HepG2 (cell line): ENCODE data around the gene ARHGAP12. TPM values are rescaled to one million over a fixed set of nuclear protein-coding genes. Genes with fewer than 3 reads are reported as not detected.
A peak's percentile ranks its signal among the peaks of the same experiment; 100 is the strongest.

Source experiments
- ATAC-seq: fragments of 200-7000 bp; cut with Tn5 transposase; 3 replicates; pipeline ENCODE4 v1.9.1; 2020; ENCODE audit warnings: mild to moderate bottlenecking, moderate library complexity
- BruUV-seq: library from RNA; stranded (reverse); fragments of 400-500 nt; replicated peaks from 2 replicates; lab custom pipeline; 2021; lab: Mats Ljungman, UMichigan
- CTCF ChIA-PET: fragments of 300-600 bp; formaldehyde crosslinking; extraction: SDS; loops from one replicate; lab custom pipeline; 2021; ENCODE audit warnings: low total read pairs, inconsistent platforms, low intra/inter-chr PET ratio; lab: Yijun Ruan, JAX
- POLR2A ChIA-PET: fragments of 350-600 bp; sonication (Branson Sonifier 250); formaldehyde crosslinking; loops from one replicate; lab custom pipeline; 2020; ENCODE audit warnings: antibody characterized with exemption, inconsistent platforms; lab: Yijun Ruan, JAX
- DNase-seq: peaks from one replicate; pipeline ENCODE4 v3.0.0-alpha.2; 2015; ENCODE audit warnings: low spot score
- FAIRE-seq: peaks from 3 replicates; lab custom pipeline; 2011; peaks lifted over from hg19 to GRCh38; lab: Jason Lieb, UNC
- H2AFZ ChIP-seq: one replicate; pipeline ENCODE4 v1.6.1; 2011; ENCODE audit warnings: low read length, inconsistent platforms
- H3K27ac ChIP-seq: fragments of 300-600 bp; 3 replicates; pipeline ENCODE4 v1.8.0; 2011; ENCODE audit warnings: mixed run types, mild to moderate bottlenecking, mixed read lengths, low read length, inconsistent platforms; ENCODE audit not compliant: insufficient read depth; ENCODE audit errors: extremely low read length
- H3K27me3 ChIP-seq, 2 experiments: fragments of 200-600 bp in 1 of 2; 2 replicates in 1 of 2; 3 replicates in 1 of 2; pipeline versions ENCODE4 v1.6.0 to v1.8.0; 2011; ENCODE audit warnings: low read length in 2 of 2, mild to moderate bottlenecking in 2 of 2, moderate library complexity in 2 of 2, inconsistent platforms in 1 of 2; ENCODE audit not compliant: insufficient read depth in 2 of 2, control insufficient read depth in 1 of 2
- H3K36me3 ChIP-seq, 2 experiments: fragments of 200-600 bp in 1 of 2; replicated peaks in 1 of 2; 2 replicates in 1 of 2; 3 replicates in 1 of 2; pipeline versions ENCODE4 v1.5.1 to v1.8.0; 2011; ENCODE audit warnings: low read length in 2 of 2, inconsistent platforms in 1 of 2; ENCODE audit not compliant: insufficient read depth in 2 of 2, control insufficient read depth in 1 of 2
- H3K4me1 ChIP-seq: 2 replicates; pipeline ENCODE4 v1.5.1; 2012; ENCODE audit warnings: low read length, inconsistent platforms; ENCODE audit not compliant: insufficient read depth
- H3K4me2 ChIP-seq: 2 replicates; pipeline ENCODE4 v1.6.0; 2011; ENCODE audit warnings: low read depth, low read length, inconsistent platforms
- H3K4me3 ChIP-seq, 3 experiments: fragments of 200-600 bp in 1 of 3; sonication (generic), shearing (Covaris generic) in 1 of 3; replicated peaks in 1 of 3; 2 replicates each; pipeline ENCODE4 v1.5.1; 2011 to 2016; ENCODE audit warnings: low read length in 3 of 3, inconsistent platforms in 2 of 3, low read depth in 2 of 3, mild to moderate bottlenecking in 2 of 3, control low read depth in 1 of 3, mixed read lengths in 1 of 3; ENCODE audit not compliant: insufficient read depth in 1 of 3
- H3K79me2 ChIP-seq: one replicate; pipeline ENCODE4 v1.6.1; 2011; ENCODE audit warnings: low read length, inconsistent platforms; ENCODE audit not compliant: insufficient read depth
- H3K9ac ChIP-seq: 2 replicates; pipeline ENCODE4 v1.6.0; 2011; ENCODE audit warnings: mild to moderate bottlenecking, low read depth, low read length, inconsistent platforms; ENCODE audit not compliant: insufficient read depth
- H3K9me3 ChIP-seq: 2 replicates; pipeline ENCODE4 v1.5.1; 2012; ENCODE audit warnings: mild to moderate bottlenecking, low read length
- H4K20me1 ChIP-seq: 2 replicates; pipeline ENCODE4 v1.6.0; 2011; ENCODE audit warnings: inconsistent platforms, mild to moderate bottlenecking, low read length, moderate library complexity; ENCODE audit not compliant: insufficient read depth
- CEBPZ ChIP-seq: IDR thresholded peaks from 2 replicates; pipeline ENCODE4 v1.6.1; 2012; ENCODE audit warnings: low read length, improper control_type of control experiment
- DNMT1 ChIP-seq: sonication (generic); formaldehyde crosslinking; IDR thresholded peaks from 2 replicates; pipeline ENCODE4 v1.5.1; 2020; ENCODE audit warnings: mild to moderate bottlenecking, missing genetic modification reagents
- SP4 ChIP-seq: sonication (generic); formaldehyde crosslinking; IDR thresholded peaks from 2 replicates; pipeline ENCODE4 v1.8.1; 2023; ENCODE audit warnings: mild to moderate bottlenecking, missing genetic modification reagents
- TOE1 ChIP-seq: sonication (generic); formaldehyde crosslinking; IDR thresholded peaks from 2 replicates; pipeline ENCODE4 v1.4.0; 2020; ENCODE audit warnings: mild to moderate bottlenecking, missing genetic modification reagents
- ZBTB21 ChIP-seq: sonication (generic); formaldehyde crosslinking; IDR thresholded peaks from 2 replicates; pipeline ENCODE4 v1.4.0; 2020; ENCODE audit warnings: missing genetic modification reagents
- ZBTB3 ChIP-seq: sonication (generic); formaldehyde crosslinking; IDR thresholded peaks from 2 replicates; pipeline ENCODE4 v1.4.0; 2020; ENCODE audit warnings: low read depth, mild to moderate bottlenecking, moderate library complexity, missing genetic modification reagents, borderline replicate concordance
- ZNF615 ChIP-seq: sonication (generic); formaldehyde crosslinking; IDR thresholded peaks from 2 replicates; pipeline ENCODE4 v1.5.0; 2020; ENCODE audit warnings: mild to moderate bottlenecking, missing genetic modification reagents, borderline replicate concordance
- ZNF646 ChIP-seq: sonication (generic); formaldehyde crosslinking; IDR thresholded peaks from 2 replicates; pipeline ENCODE4 v1.9.0; 2021; ENCODE audit warnings: mild to moderate bottlenecking, missing genetic modification reagents
- ZNF776 ChIP-seq: sonication (generic); formaldehyde crosslinking; IDR thresholded peaks from 2 replicates; pipeline ENCODE4 v1.4.0; 2020; ENCODE audit warnings: mild to moderate bottlenecking, missing genetic modification reagents
- ZSCAN29 ChIP-seq: sonication (generic); formaldehyde crosslinking; conservative IDR thresholded peaks from 2 replicates; pipeline ENCODE4 v1.4.0; 2020; ENCODE audit warnings: mild to moderate bottlenecking, missing genetic modification reagents
- WGBS: methylation state at CpG from one replicate; pipeline ENCODE4 v1.1.6; 2017; ENCODE audit warnings: low lambda C conversion rate; 5-methylcytosine and 5-hydroxymethylcytosine counted together
- in situ Hi-C: cut with HindIII; loops from 2 replicates; pipeline ENCODE4 v1.10.0; 2017; ENCODE audit warnings: low pct_unique_long_range_greater_than_20kb; ENCODE audit not compliant: extremely low pct_ligation_motif_present
- intact Hi-C: fragments of 100-400 bp; cut with micrococcal nuclease; formaldehyde crosslinking; loops from one replicate; pipeline ENCODE4 v1.10.0; 2022; ENCODE audit not compliant: unreplicated experiment
- polyA plus RNA-seq, 8 experiments: library from polyadenylated mRNA; depleted of rRNA in 3 of 8; stranded (reverse) in 7 of 8; unstranded in 1 of 8; fragments of >200 nt; fragmentation: Illumina TruSeq in 4 of 8; extraction: Trizol in 4 of 8; gene quantifications; 2 replicates each; pipeline versions ENCODE4 v1.2.1 to v1.2.3, GENCODE V29; 2011 to 2016; ENCODE audit warnings: low read depth in 4 of 8, missing spikeins in 1 of 8, mixed read lengths in 1 of 8; ENCODE audit not compliant: insufficient read depth in 1 of 8
- total RNA-seq, 5 experiments: library from RNA; depleted of rRNA; stranded (reverse); fragments of >200 nt; fragmentation: Illumina TruSeq; extraction: Trizol; gene quantifications; 2 replicates each; pipeline ENCODE4 v1.2.3, GENCODE V29; 2016; ENCODE audit warnings: low read depth in 1 of 5

Gene ARHGAP12
- total and polyA plus RNA-seq, 2 of the 13 experiments (the other 11 are each of a cell fraction or from before 2014, with no cell fraction given) = 25.0 to 54.6 TPM

- TF ChIP-seq ZSCAN29 (0 out of 2 replicates have a peak, but pooled peaks have one; percentile 5), ZBTB3 (CRISPR knock-in tag) (no peak), CEBPZ (no peak), ZBTB21 (CRISPR knock-in tag) (no peak)
These were observed 1.6 kb upstream of the ARHGAP12 start (continued) for GRCh38 chr10:31930023-31930751.

GRCh38 chr10:31929261-31930022 lies 811 bp upstream of the ARHGAP12 start:
- WGBS = 0% methylated on average over 9 of the region's 25 CpGs
- DNase-seq = peak; percentile 77
- H3K79me2 ChIP-seq = peaks cover 70% of the 10 kb centered on the region
- peak overlapping the region; percentile 68 to 97 (median 97) for H3K4me3 ChIP-seq
- peak overlapping the region; percentile 96 for H3K9ac ChIP-seq
- peak overlapping the region; percentile 92 for H3K4me2 ChIP-seq
- H3K27ac ChIP-seq = peak overlapping the region; percentile 97
- FAIRE-seq = peak; percentile 76
- BruUV-seq = TSS peak; percentile 80
- H4K20me1 ChIP-seq = peaks cover 28% of the 10 kb centered on the region
- POLR2A ChIA-PET = interaction anchor here (0.7 to 4.8 kb wide), 14 partner anchors 9 to 145 kb away, joined by 3 to 37 read pairs (median 4); no protein-coding TSS in a partner anchor
- no peaks in the 10 kb centered on the region for H3K9me3 ChIP-seq
- CTCF ChIA-PET = interaction anchor here (1.5 kb wide), 1 partner anchor 18 kb away, joined by 4 read pairs; no protein-coding TSS in a partner anchor
- H3K27me3 ChIP-seq = no peaks in the 10 kb centered on the region; a peak in 1 of 5 replicates
- intact Hi-C loops (loop anchor here (5.0 kb wide), 3 partner anchors 47 to 78 kb away; no protein-coding TSS in a partner anchor), in situ Hi-C loops (loop anchor here (25.0 kb wide), 1 partner anchor 1492 kb away; the partner anchor contains the start of gene MAP3K8)
- H2AFZ ChIP-seq = no peak overlapping the region
- ATAC-seq = peak; percentile 74
- H3K36me3 ChIP-seq = no peaks in the 10 kb centered on the region
- H3K4me1 ChIP-seq = peaks cover 36% of the 10 kb centered on the region
- TF ChIP-seq TOE1 (CRISPR knock-in tag) = no peak
- TF ChIP-seq ZNF776 (CRISPR knock-in tag) = no peak
- TF ChIP-seq SP4 (CRISPR knock-in tag) = no peak
- no peak for TF ChIP-seq ZNF646 (CRISPR knock-in tag)
- TF ChIP-seq ZNF615 (CRISPR knock-in tag) = no peak
- TF ChIP-seq DNMT1 (CRISPR knock-in tag) = no peak
